GM06990 (cell line): ENCODE measurements around the gene CXCL17.

Source experiments
- DNase-seq: peaks from one replicate; pipeline ENCODE4 v3.0.0-alpha.2; 2011; ENCODE audit not compliant: insufficient read length; ENCODE audit errors: extremely low read depth
- H3K27me3 ChIP-seq: replicated peaks from 2 replicates; pipeline ENCODE4 v1.6.0; 2011; ENCODE audit warnings: low read length; ENCODE audit not compliant: control insufficient read depth, insufficient read depth
- H3K36me3 ChIP-seq: 2 replicates; pipeline ENCODE4 v1.5.1; 2011; ENCODE audit warnings: low read length; ENCODE audit not compliant: control insufficient read depth, insufficient read depth
- H3K4me3 ChIP-seq: replicated peaks from 2 replicates; pipeline ENCODE4 v1.5.1; 2011; ENCODE audit warnings: low read depth, mild to moderate bottlenecking, control low read depth, low read length
- TF ChIP-seq, protein P1 (sequence below): IDR thresholded peaks from 2 replicates; pipeline ENCODE4 v1.5.1; 2011; ENCODE audit warnings: low read length, control low read depth, mild to moderate bottlenecking, inconsistent platforms; ENCODE audit not compliant: insufficient read depth, poor library complexity, severe bottlenecking

Gene CXCL17

DNA sequence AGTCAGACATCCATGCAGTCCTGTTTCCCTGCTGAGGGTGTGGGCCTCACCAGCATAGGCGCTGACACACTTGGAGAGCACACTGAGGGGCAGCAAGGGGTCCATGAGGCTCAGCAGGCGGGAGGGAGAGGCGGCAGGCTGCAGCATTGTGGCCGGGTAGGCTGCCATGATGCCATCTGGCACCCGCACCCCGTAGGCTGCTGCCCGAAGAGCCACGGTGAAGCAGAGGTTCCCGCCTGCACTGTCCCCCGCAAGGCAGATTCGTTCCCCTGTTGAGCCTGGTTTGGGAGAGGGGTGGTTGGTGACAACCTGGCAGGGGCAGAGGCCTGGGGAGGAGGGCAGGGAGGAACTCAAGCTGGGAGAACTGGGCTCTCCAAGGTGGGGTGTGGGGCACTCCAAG, 36.6 kb downstream of the CXCL17 start:
- H3K36me3 ChIP-seq, result peaks cover 14% of the 10 kb centered on the region
- DNase-seq, result no peak

DNA sequence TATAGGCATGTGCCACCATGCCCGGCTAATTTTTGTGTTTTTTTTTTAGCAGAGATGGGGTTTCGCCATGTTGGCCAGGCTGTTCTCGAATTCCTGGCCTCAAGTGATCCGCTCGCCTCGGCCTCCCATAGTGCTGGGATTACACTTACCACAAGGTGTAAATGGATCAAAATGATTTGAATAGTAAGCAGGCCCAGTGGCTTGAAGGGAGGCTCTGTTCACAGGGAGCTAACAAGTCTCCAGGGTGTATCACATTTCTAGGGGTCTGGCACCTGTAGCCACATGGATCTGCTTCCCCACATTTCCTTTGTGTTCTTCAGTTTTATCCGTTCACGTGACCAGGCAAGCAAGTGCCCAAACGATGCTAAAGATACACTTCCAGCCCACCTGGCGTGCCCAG, 39.2 kb downstream of the CXCL17 start:
- no peak for DNase-seq
- Histone ChIP-seq H3K36me3 (peaks cover 14% of the 10 kb centered on the region), H3K27me3 (no peaks in the 10 kb centered on the region), H3K4me3 (no peak overlapping the region)
- TF ChIP-seq, protein P1, sequence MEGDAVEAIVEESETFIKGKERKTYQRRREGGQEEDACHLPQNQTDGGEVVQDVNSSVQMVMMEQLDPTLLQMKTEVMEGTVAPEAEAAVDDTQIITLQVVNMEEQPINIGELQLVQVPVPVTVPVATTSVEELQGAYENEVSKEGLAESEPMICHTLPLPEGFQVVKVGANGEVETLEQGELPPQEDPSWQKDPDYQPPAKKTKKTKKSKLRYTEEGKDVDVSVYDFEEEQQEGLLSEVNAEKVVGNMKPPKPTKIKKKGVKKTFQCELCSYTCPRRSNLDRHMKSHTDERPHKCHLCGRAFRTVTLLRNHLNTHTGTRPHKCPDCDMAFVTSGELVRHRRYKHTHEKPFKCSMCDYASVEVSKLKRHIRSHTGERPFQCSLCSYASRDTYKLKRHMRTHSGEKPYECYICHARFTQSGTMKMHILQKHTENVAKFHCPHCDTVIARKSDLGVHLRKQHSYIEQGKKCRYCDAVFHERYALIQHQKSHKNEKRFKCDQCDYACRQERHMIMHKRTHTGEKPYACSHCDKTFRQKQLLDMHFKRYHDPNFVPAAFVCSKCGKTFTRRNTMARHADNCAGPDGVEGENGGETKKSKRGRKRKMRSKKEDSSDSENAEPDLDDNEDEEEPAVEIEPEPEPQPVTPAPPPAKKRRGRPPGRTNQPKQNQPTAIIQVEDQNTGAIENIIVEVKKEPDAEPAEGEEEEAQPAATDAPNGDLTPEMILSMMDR, result no peak

More for the DNA sequence above, 36.6 kb downstream of the CXCL17 start:
- TF ChIP-seq, protein P1, result no peak
- no peaks in the 10 kb centered on the region for H3K27me3 ChIP-seq
- no peak overlapping the region for H3K4me3 ChIP-seq

DNA sequence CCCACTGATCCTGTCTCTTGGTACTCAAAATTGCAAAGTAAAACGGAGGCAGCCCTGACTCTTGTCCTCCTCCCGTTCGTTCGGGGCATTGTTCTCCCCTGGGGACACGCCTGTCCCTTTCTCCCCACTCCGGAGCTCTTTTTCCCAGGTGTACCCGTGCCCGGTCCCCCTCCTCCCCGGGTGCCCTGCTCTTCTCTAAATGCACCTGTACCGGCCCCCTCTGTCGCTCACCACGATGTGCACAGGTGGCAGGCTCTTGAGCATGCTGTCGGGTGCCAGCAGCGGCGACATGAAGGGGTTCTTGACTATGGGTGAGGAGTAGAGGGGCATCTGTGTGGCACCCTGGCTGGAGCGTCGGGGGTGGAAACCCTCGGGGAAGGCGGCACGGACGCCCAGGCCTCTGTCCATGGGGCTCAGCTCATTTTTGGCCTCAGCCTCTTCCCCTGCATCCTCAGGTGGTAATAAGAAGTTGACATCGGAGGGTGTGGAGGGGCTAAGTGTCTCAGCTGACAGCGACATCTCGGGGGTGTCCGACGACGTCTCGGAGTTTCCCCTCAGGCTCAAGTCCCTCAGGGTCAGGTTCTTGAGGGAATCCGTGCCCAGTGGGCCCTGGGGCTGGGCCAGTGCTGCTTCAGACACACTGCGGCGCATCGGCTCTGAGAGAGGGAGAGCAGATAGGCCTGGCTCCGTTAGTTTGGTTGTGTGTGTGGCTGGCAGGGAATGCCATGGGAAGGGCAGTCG, 40.2 kb downstream of the CXCL17 start:
- Histone ChIP-seq H3K36me3 (peaks cover 9% of the 10 kb centered on the region), H3K27me3 (no peaks in the 10 kb centered on the region), H3K4me3 (no peak overlapping the region)
- TF ChIP-seq, protein P1, result no peak
- no peak for DNase-seq

DNA sequence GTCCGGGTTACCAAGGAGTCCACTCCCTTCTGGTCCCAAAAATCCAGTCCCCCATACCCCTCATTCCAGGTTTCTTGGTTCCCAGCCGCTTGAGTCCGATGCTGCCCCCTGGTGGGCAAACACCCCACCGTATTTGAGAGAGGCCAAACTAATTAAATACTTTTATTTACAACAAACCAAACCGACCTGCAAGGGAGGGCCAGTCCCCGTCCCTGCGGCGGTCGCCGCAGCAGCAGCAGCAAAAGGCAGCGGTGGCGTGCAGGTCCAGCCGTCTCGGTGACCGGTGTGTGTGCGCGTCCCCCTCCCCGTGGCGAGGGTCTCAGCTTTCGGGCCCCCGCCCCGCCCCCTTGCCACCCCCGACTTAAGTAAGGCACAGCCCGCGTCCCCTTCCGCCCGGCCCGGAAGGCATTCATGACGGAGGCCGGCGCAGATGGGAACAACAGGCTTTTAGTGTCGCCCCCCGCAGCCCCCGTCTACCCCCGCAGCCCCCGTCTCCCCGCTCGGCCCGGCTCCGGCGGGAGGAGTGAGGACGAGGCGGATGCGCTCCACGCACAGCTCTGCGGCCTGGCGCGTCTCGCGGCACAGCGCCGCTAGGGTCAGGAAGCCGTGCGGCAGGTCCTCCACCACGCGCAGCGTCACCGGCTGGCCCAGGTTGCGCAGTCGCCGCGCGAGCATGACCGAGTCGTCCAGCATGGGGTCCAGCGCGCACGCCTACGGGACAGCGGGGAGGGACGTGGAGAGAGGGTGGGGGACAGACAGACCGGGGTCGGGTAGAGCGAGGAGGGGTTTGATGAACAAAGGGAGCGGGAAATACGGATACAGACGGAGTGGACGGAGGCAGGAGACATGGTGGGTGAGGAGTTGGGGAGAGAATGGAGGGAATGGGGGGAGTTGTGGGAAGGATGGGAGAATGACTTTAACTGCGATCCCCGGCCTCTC, 41.1 kb downstream of the CXCL17 start:
- peaks cover 6% of the 10 kb centered on the region for H3K36me3 ChIP-seq
- H3K4me3 ChIP-seq, result peak overlapping the region; percentile 51
- DNase-seq, result peak; percentile 69
- no peaks in the 10 kb centered on the region for H3K27me3 ChIP-seq
- TF ChIP-seq, protein P1, result peak; percentile 84

DNA sequence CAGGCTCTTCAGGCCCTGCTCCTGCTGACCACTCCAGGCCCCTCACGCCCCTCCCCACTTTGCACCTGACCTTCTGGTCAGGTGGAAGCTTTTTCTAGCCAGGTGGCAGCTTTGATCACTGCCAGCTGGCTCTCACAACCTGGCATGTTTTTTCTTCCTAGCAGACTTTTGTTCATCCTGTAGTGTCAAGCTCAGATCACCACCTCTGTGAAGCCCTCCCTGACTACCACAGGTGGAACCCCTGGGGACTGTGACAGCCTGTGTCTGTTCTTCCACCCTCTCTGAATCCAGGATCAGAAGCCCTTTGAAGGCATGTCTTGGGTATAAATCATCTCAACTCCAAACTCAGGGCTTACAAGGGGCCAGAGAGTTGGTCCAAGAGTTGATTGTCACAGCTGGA, 42.3 kb downstream of the CXCL17 start:
- TF ChIP-seq, protein P1, result no peak
- no peak for DNase-seq
- no peak overlapping the region for H3K4me3 ChIP-seq
- H3K27me3 ChIP-seq, result no peaks in the 10 kb centered on the region
- no peaks in the 10 kb centered on the region; the same call in 1 of the 2 replicates for H3K36me3 ChIP-seq
